GM23338 (cell line): ENCODE results near the gene SPTLC2. TPM values are rescaled to one million over a fixed set of nuclear protein-coding genes. Genes with fewer than 3 reads are reported as not detected.

Source experiments
- ATAC-seq: fragments of 200-7000 bp; cut with Tn5 transposase; 3 replicates; pipeline ENCODE4 v1.9.1; 2020
- DNase-seq: peaks from one replicate; pipeline ENCODE4 v3.0.0-alpha.2; 2015; ENCODE audit warnings: low spot score
- H2AFZ ChIP-seq: fragments of 200-600 bp; sonication (generic); 2 replicates; pipeline ENCODE4 v1.8.0; 2016; ENCODE audit warnings: antibody characterized with exemption, mild to moderate bottlenecking, moderate library complexity
- H3F3A ChIP-seq: fragments of 200-600 bp; sonication (generic); replicated peaks from 2 replicates; pipeline ENCODE4 v1.8.0; 2017; ENCODE audit warnings: antibody characterized with exemption, mixed run types, low read depth
- H3K27ac ChIP-seq: fragments of 200-600 bp; sonication (generic); 2 replicates; pipeline ENCODE4 v1.6.1; 2016; ENCODE audit warnings: low read depth
- H3K27me3 ChIP-seq: fragments of 200-600 bp; sonication (generic); 2 replicates; pipeline ENCODE4 v1.8.0; 2016; ENCODE audit warnings: mild to moderate bottlenecking, mixed run types, moderate library complexity; ENCODE audit not compliant: insufficient read depth
- H3K36me3 ChIP-seq: fragments of 200-600 bp; sonication (generic); 2 replicates; pipeline ENCODE4 v1.8.0; 2016; ENCODE audit warnings: mild to moderate bottlenecking; ENCODE audit not compliant: insufficient read depth
- H3K4me1 ChIP-seq: fragments of 200-600 bp; sonication (generic); 2 replicates; pipeline ENCODE4 v1.8.0; 2016; ENCODE audit warnings: mild to moderate bottlenecking, moderate library complexity; ENCODE audit not compliant: insufficient read depth
- H3K4me2 ChIP-seq: fragments of 200-600 bp; sonication (generic); 2 replicates; pipeline ENCODE4 v1.7.1; 2017; ENCODE audit warnings: mixed run types
- H3K4me3 ChIP-seq: fragments of 200-600 bp; sonication (generic); 2 replicates; pipeline ENCODE4 v1.6.1; 2016; ENCODE audit warnings: mixed run types
- H3K79me2 ChIP-seq: fragments of 200-600 bp; sonication (generic); replicated peaks from 2 replicates; pipeline ENCODE4 v1.8.0; 2017; ENCODE audit warnings: mild to moderate bottlenecking; ENCODE audit not compliant: insufficient read depth
- H3K9me2 ChIP-seq: fragments of 200-600 bp; sonication (generic); 2 replicates; pipeline ENCODE4 v1.8.0; 2017; ENCODE audit not compliant: insufficient read depth
- H4K20me1 ChIP-seq: fragments of 200-600 bp; sonication (generic); replicated peaks from 2 replicates; pipeline ENCODE4 v1.8.0; 2017; ENCODE audit warnings: mild to moderate bottlenecking; ENCODE audit not compliant: insufficient read depth
- H3K27ac Mint-ChIP-seq: 2 replicates; pipeline ENCODE4 v1.8.0; 2020; ENCODE audit warnings: inconsistent platforms, mild to moderate bottlenecking, moderate library complexity, mixed read lengths
- H3K27me3 Mint-ChIP-seq: 3 replicates; pipeline ENCODE4 v1.8.0; 2022; ENCODE audit warnings: low read depth, mild to moderate bottlenecking, moderate library complexity, mixed read lengths, inconsistent platforms; ENCODE audit not compliant: insufficient read depth, poor library complexity
- H3K36me3 Mint-ChIP-seq: 3 replicates; pipeline ENCODE4 v1.8.0; 2021; ENCODE audit warnings: low read depth, mild to moderate bottlenecking, inconsistent platforms, moderate library complexity, mixed read lengths
- H3K4me1 Mint-ChIP-seq: 3 replicates; pipeline ENCODE4 v1.8.0; 2020; ENCODE audit warnings: mild to moderate bottlenecking, inconsistent platforms, mixed read lengths
- H3K4me3 Mint-ChIP-seq: 3 replicates; pipeline ENCODE4 v1.8.0; 2021; ENCODE audit warnings: moderate library complexity, mild to moderate bottlenecking, inconsistent platforms, mixed read lengths
- H3K9me3 Mint-ChIP-seq: 3 replicates; pipeline ENCODE4 v1.8.0; 2020; ENCODE audit warnings: moderate library complexity, mild to moderate bottlenecking, inconsistent platforms, mixed read lengths
- CREB1 ChIP-seq: fragments of 250-450 bp; sonication (Bioruptor Pico); IDR thresholded peaks from 2 replicates; pipeline ENCODE4 v1.5.0; 2020; ENCODE audit warnings: low read depth, mild to moderate bottlenecking, moderate library complexity
- EZH2 ChIP-seq: fragments of 200-600 bp; sonication (generic); IDR thresholded peaks from one replicate; pipeline ENCODE4 v1.8.0; 2017; ENCODE audit warnings: antibody characterized with exemption, mild to moderate bottlenecking, low read depth; ENCODE audit not compliant: unreplicated experiment
- EZH2phosphoT487 ChIP-seq: fragments of 200-600 bp; sonication (generic); IDR thresholded peaks from one replicate; pipeline ENCODE4 v1.8.1; 2018; ENCODE audit warnings: antibody characterized with exemption; ENCODE audit not compliant: unreplicated experiment
- NANOG ChIP-seq: IDR thresholded peaks from 2 replicates; pipeline ENCODE4 v1.6.1; 2016; ENCODE audit warnings: antibody characterized with exemption, borderline replicate concordance
- POLR2AphosphoS5 ChIP-seq: IDR thresholded peaks from 2 replicates; pipeline ENCODE4 v1.6.1; 2016; ENCODE audit warnings: antibody characterized with exemption, low read depth
- STAT1 ChIP-seq: IDR thresholded peaks from one replicate; pipeline ENCODE4 v1.6.1; 2016; ENCODE audit warnings: antibody characterized with exemption; ENCODE audit not compliant: unreplicated experiment
- ZNF114 ChIP-seq: fragments of 250-450 bp; sonication (Bioruptor Pico); IDR thresholded peaks from 2 replicates; pipeline ENCODE4 v1.5.0; 2020; ENCODE audit warnings: mild to moderate bottlenecking, moderate library complexity
- ZNF331 ChIP-seq: fragments of 250-450 bp; sonication (Bioruptor Pico); IDR thresholded peaks from 2 replicates; pipeline ENCODE4 v1.5.0; 2020; ENCODE audit warnings: low read depth, mild to moderate bottlenecking, moderate library complexity
- ZNF462 ChIP-seq: fragments of 250-450 bp; sonication (Bioruptor Pico); IDR thresholded peaks from 2 replicates; pipeline ENCODE4 v1.5.0; 2020; ENCODE audit warnings: mild to moderate bottlenecking, moderate library complexity
- polyA plus RNA-seq: library from polyadenylated mRNA; unstranded; fragments of >200 nt; fragmentation: Nextera tagmentation; extraction: Ambion mirVana; gene quantifications from 2 replicates; pipeline ENCODE4 v1.2.1, GENCODE V29; 2016
- total RNA-seq: library from RNA; depleted of rRNA; stranded (reverse); fragments of >200 nt; shearing (Covaris generic); gene quantifications from 2 replicates; pipeline ENCODE4 v1.2.3, GENCODE V29; 2014
- TF ChIP-seq, protein P1 (sequence below), 2 experiments: fragments of 200-600 bp in 1 of 2; sonication (generic) in 1 of 2; conservative IDR thresholded peaks; 2 replicates each; pipeline versions ENCODE4 v1.5.1 to v1.6.1; 2016 to 2017; ENCODE audit warnings: antibody characterized with exemption in 2 of 2, low read depth in 2 of 2, mild to moderate bottlenecking in 2 of 2, moderate library complexity in 1 of 2

SPTLC2 gene
- total and polyA plus RNA-seq, 2 experiments from 2014 or later = 22.3 to 38.9 TPM

GRCh38 chr14:77625360-77625759 is 8.9 kb upstream of the SPTLC2 start (continued):
- no peak for TF ChIP-seq ZNF462
- no peak for TF ChIP-seq EZH2phosphoT487
- TF ChIP-seq, protein P1, sequence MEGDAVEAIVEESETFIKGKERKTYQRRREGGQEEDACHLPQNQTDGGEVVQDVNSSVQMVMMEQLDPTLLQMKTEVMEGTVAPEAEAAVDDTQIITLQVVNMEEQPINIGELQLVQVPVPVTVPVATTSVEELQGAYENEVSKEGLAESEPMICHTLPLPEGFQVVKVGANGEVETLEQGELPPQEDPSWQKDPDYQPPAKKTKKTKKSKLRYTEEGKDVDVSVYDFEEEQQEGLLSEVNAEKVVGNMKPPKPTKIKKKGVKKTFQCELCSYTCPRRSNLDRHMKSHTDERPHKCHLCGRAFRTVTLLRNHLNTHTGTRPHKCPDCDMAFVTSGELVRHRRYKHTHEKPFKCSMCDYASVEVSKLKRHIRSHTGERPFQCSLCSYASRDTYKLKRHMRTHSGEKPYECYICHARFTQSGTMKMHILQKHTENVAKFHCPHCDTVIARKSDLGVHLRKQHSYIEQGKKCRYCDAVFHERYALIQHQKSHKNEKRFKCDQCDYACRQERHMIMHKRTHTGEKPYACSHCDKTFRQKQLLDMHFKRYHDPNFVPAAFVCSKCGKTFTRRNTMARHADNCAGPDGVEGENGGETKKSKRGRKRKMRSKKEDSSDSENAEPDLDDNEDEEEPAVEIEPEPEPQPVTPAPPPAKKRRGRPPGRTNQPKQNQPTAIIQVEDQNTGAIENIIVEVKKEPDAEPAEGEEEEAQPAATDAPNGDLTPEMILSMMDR (conservative IDR thresholded peaks at IDR 0.05; ENCODE audit: low read depth in 2 of 2) = no peak
- TF ChIP-seq STAT1 = no peak

- Histone ChIP-seq H3K4me1 (no peaks in the 10 kb centered on the region), H2AFZ (0 out of 2 replicates have a peak overlapping the region, but pooled peaks have one; percentile 56), H3K27ac (no peak overlapping the region), H3K36me3 (no peaks in the 10 kb centered on the region), H3K79me2 (no peaks in the 10 kb centered on the region), H3K4me2 (no peak overlapping the region), H4K20me1 (no peaks in the 10 kb centered on the region), H3K9me2 (no peaks in the 10 kb centered on the region), H3F3A (no peaks in the 10 kb centered on the region), H3K4me3 (no peak overlapping the region), H3K27me3 (no peaks in the 10 kb centered on the region)
- ATAC-seq (no peak), DNase-seq (no peak)
- Mint-ChIP-seq H3K27me3 (no peaks in the 10 kb centered on the region), H3K27ac (no peak overlapping the region), H3K4me3 (no peak overlapping the region), H3K9me3 (no peaks in the 10 kb centered on the region), H3K36me3 (no peaks in the 10 kb centered on the region), H3K4me1 (peaks cover under 1% of the 10 kb centered on the region; the same call in 2 of the 3 replicates)
- TF ChIP-seq ZNF114 (CRISPR knock-in tag) = no peak
- no peak for TF ChIP-seq ZNF331
- no peak for TF ChIP-seq CREB1 (CRISPR knock-in tag)
- no peak for TF ChIP-seq POLR2AphosphoS5
- no peak for TF ChIP-seq NANOG
- no peak for TF ChIP-seq STAT1
- TF ChIP-seq EZH2 = no peak
These were observed 6.8 kb upstream of the SPTLC2 start for GRCh38 chr14:77623201-77623600.
